ENCODE measurements around the gene ZBTB20.

The ZBTB20 gene

DNA sequence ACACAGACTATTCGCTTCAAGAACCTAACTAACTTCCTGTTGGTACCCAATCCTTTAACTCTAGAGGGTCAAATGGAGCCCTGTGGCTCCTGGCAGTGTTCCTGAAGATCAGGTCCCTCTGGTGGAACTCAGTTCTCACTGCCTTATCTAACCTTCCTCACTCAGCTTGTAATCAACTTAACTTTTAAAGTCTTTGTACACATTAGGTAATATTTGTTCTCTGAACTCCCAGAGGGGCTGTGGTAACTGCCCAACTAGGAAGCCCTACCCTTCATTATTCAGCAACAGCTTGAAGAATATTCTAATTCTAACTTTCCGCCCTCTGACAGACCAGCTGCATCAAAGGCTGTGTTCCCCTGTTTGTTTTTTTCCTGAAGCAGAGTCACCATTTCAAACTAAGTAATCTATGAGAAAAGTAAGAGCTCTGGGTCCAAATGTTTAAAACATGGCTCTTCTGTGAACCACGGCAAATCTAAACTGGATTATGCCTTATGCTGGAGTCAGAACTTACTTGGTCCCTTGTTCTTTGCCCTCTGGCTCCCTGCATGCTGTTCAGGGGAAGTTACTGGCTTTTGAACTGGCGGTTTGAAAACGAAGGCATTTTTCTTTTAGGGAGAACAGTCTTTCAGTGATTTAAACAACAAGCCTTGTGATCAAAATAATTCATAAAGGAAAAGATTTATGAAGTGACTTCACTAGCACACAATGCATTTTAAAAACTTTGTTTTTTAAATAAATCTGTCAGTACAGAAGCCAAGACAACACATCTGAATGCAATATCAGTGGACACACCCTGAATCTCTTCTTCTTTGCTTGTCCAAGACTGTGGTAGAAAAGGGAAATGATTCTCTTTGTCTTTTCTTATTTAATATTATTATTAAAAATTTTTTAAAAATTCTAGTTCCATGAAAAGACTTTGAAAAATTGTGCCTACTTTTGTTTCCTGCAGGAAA is 487.7 kb downstream of the ZBTB20 start:
- Histone ChIP-seq H3K4me1 (ENCODE audit: control insufficient read depth, insufficient read depth, low read length) (no peaks in the 10 kb centered on the region), H3K27ac (ENCODE audit: low read length) (no peak overlapping the region), H3K27me3 (ENCODE audit: control insufficient read depth, insufficient read depth, low read length) (no peaks in the 10 kb centered on the region), H3K9me3 (ENCODE audit: control insufficient read depth, insufficient read depth, low read length) (no peaks in the 10 kb centered on the region), H3K4me3 (ENCODE audit: low read length) (no peak overlapping the region), H3K36me3 (ENCODE audit: control insufficient read depth, insufficient read depth, low read length) (no peaks in the 10 kb centered on the region)
- no peak for DNase-seq (ENCODE audit: low read depth, low spot score)
- no CpG with 5 or more reads among the region's 5 CpGs for WGBS (ENCODE audit: insufficient coverage, insufficient read length)

DNA sequence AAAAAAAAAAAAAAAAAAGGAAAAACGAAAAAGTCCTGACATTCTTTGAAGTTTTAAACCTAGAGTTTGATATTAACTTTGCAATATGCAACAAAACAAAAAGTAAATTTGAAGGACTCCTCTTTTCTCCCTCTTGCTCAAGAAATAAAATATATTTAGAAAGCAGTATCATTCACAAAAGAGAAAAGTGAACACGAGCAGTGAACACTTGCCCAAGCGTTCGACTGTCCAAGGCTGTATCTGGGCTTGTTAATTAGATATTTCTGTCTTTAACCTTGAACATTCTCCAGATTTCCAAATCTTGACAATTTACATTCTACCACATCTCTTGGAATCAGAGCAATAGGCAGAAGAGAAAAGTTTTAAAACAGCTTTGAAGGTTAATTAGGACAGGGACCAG is 495.5 kb downstream of the ZBTB20 start:
- DNase-seq (ENCODE audit: low read depth, low spot score), result no peak
- no peaks in the 10 kb centered on the region for H3K27me3 ChIP-seq (ENCODE audit: control insufficient read depth, insufficient read depth, low read length)
- no CpG with 5 or more reads among the region's 4 CpGs for WGBS (ENCODE audit: insufficient coverage, insufficient read length)

DNA sequence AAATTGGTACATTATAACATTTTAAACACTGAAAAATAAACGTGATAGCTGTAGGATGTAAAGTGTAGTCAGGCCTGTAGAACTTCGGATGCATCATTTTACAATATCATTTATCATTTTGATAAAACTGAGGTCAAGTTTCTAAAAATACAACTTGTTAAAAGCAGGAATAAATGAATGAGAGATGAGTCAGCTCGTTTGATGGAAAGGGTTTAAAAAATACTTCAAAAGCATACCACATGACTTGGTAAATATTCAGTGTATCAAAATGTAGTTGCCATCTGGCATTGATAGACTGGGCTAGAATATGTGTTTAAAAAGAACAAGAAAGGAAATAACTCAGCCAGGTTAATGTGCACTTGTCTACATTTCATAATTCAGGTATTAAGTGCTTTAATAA is 496.3 kb downstream of the ZBTB20 start:
- no peak overlapping the region for H3K27ac ChIP-seq (ENCODE audit: low read length)

More for the DNA sequence above, 495.5 kb downstream of the ZBTB20 start:
- Histone ChIP-seq H3K27ac (ENCODE audit: low read length) (no peak overlapping the region), H3K9me3 (ENCODE audit: control insufficient read depth, insufficient read depth, low read length) (no peaks in the 10 kb centered on the region), H3K4me3 (ENCODE audit: low read length) (no peak overlapping the region), H3K36me3 (ENCODE audit: control insufficient read depth, insufficient read depth, low read length) (no peaks in the 10 kb centered on the region), H3K4me1 (ENCODE audit: control insufficient read depth, insufficient read depth, low read length) (no peaks in the 10 kb centered on the region)

DNA sequence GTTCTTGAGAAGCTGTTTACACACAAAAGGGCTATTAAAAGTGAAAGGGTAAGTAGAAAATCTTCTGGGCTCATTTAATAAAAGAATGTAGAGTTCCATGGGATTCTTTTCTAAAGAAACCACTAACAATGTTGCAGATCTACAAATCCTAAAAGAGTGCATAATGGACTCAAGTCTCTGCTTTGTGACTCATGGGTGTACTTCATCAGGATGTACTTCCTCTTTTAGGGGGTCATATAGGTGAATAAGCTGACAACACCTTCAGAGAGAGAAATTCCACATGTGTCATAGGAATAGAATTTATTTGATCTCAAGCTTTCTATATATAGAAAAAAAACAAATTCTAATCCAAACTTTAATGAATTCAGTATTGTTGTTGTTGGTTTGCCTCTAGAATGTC is 497.8 kb downstream of the ZBTB20 start:
- H3K4me3 ChIP-seq (ENCODE audit: low read length), result no peak overlapping the region
- H3K36me3 ChIP-seq (ENCODE audit: control insufficient read depth, insufficient read depth, low read length), result no peaks in the 10 kb centered on the region
- H3K27ac ChIP-seq (ENCODE audit: low read length), result no peak overlapping the region
- no peaks in the 10 kb centered on the region for H3K4me1 ChIP-seq (ENCODE audit: control insufficient read depth, insufficient read depth, low read length)
- no peaks in the 10 kb centered on the region for H3K9me3 ChIP-seq (ENCODE audit: control insufficient read depth, insufficient read depth, low read length)
- no peaks in the 10 kb centered on the region for H3K27me3 ChIP-seq (ENCODE audit: control insufficient read depth, insufficient read depth, low read length)
- no peak for DNase-seq (ENCODE audit: low read depth, low spot score)

More for the DNA sequence above, 496.3 kb downstream of the ZBTB20 start:
- Histone ChIP-seq H3K9me3 (ENCODE audit: control insufficient read depth, insufficient read depth, low read length) (no peaks in the 10 kb centered on the region), H3K4me1 (ENCODE audit: control insufficient read depth, insufficient read depth, low read length) (no peaks in the 10 kb centered on the region), H3K4me3 (ENCODE audit: low read length) (no peak overlapping the region), H3K27me3 (ENCODE audit: control insufficient read depth, insufficient read depth, low read length) (no peaks in the 10 kb centered on the region), H3K36me3 (ENCODE audit: control insufficient read depth, insufficient read depth, low read length) (no peaks in the 10 kb centered on the region)
- WGBS (ENCODE audit: insufficient coverage, insufficient read length), result no CpG with 5 or more reads among the region's 3 CpGs
- no peak for DNase-seq (ENCODE audit: low read depth, low spot score)

DNA sequence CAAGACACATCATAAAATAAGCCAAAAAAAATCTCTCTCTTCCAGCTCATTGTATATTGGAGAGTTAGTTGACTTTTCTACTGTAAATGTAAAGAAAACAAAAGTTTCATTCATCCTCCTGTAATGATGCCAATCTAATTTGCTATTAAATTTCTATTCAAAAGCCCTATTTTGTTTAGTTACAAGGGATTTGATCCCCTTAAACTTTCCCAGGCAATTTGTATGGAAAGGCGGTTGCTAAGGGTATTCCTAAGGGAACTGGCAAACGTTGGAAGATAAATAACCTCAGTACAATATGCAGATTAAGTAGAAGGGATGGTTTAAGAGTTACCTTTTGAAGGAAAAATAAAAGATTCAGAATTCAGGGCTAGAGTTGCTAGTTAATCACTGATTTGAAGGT is 500.6 kb downstream of the ZBTB20 start:
- H3K27me3 ChIP-seq (ENCODE audit: control insufficient read depth, insufficient read depth, low read length), result no peaks in the 10 kb centered on the region
- no peaks in the 10 kb centered on the region for H3K36me3 ChIP-seq (ENCODE audit: control insufficient read depth, insufficient read depth, low read length)
- no CpG with 5 or more reads among the region's 2 CpGs for WGBS (ENCODE audit: insufficient coverage, insufficient read length)
- no peaks in the 10 kb centered on the region for H3K4me1 ChIP-seq (ENCODE audit: control insufficient read depth, insufficient read depth, low read length)
- no peak overlapping the region for H3K27ac ChIP-seq (ENCODE audit: low read length)
- no peaks in the 10 kb centered on the region for H3K9me3 ChIP-seq (ENCODE audit: control insufficient read depth, insufficient read depth, low read length)
- DNase-seq (ENCODE audit: low read depth, low spot score), result no peak
- no peak overlapping the region for H3K4me3 ChIP-seq (ENCODE audit: low read length)

DNA sequence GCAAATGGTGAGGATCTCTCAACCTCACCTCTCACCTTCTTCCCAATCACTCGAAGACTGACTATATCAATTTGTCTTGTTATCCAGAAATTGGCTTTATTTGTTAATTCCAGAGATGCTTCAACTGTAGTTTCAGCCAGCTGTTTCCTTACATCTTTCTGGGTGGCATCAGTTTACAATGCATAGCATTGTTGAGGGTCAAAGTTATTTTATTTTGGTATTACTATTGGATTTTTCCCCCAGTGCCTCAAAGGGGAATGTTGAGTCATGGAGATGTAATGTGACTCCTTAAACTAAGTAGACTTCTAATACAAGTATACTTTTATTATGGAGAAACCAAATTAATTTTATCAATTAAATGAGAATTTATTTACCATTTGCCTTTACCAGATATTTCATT is 501.7 kb downstream of the ZBTB20 start:
- no peak for DNase-seq (ENCODE audit: low read depth, low spot score)
- Histone ChIP-seq H3K4me1 (ENCODE audit: control insufficient read depth, insufficient read depth, low read length) (no peaks in the 10 kb centered on the region), H3K9me3 (ENCODE audit: control insufficient read depth, insufficient read depth, low read length) (no peaks in the 10 kb centered on the region), H3K27me3 (ENCODE audit: control insufficient read depth, insufficient read depth, low read length) (no peaks in the 10 kb centered on the region), H3K4me3 (ENCODE audit: low read length) (no peak overlapping the region), H3K36me3 (ENCODE audit: control insufficient read depth, insufficient read depth, low read length) (no peaks in the 10 kb centered on the region), H3K27ac (ENCODE audit: low read length) (no peak overlapping the region)
- no CpG with 5 or more reads among the region's 1 CpG for WGBS (ENCODE audit: insufficient coverage, insufficient read length)

DNA sequence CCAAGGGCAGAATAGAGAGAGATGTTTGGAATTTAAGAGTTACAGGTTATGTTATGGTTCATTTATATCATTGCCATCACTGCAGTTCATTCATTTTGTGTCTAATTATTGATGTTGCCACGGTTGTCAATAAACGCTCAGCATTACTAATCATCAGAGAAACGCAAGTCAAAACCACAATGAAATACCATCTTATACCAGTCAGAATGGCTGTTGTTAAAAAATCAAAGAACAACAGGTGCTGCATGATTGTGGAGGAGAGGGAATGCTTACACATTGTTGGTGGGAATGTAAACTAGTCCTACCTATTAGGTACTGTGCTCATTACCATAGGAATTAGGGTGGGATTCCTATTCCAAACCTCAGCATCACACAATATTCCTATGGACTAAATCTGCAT is 502.7 kb downstream of the ZBTB20 start:
- H3K4me1 ChIP-seq (ENCODE audit: control insufficient read depth, insufficient read depth, low read length), result no peaks in the 10 kb centered on the region
- DNase-seq (ENCODE audit: low read depth, low spot score), result no peak
- H3K27me3 ChIP-seq (ENCODE audit: control insufficient read depth, insufficient read depth, low read length), result no peaks in the 10 kb centered on the region
- no peak overlapping the region for H3K4me3 ChIP-seq (ENCODE audit: low read length)
- H3K36me3 ChIP-seq (ENCODE audit: control insufficient read depth, insufficient read depth, low read length), result no peaks in the 10 kb centered on the region
- no peak overlapping the region for H3K27ac ChIP-seq (ENCODE audit: low read length)
- H3K9me3 ChIP-seq (ENCODE audit: control insufficient read depth, insufficient read depth, low read length), result no peaks in the 10 kb centered on the region
- no CpG with 5 or more reads among the region's 3 CpGs for WGBS (ENCODE audit: insufficient coverage, insufficient read length)

DNA sequence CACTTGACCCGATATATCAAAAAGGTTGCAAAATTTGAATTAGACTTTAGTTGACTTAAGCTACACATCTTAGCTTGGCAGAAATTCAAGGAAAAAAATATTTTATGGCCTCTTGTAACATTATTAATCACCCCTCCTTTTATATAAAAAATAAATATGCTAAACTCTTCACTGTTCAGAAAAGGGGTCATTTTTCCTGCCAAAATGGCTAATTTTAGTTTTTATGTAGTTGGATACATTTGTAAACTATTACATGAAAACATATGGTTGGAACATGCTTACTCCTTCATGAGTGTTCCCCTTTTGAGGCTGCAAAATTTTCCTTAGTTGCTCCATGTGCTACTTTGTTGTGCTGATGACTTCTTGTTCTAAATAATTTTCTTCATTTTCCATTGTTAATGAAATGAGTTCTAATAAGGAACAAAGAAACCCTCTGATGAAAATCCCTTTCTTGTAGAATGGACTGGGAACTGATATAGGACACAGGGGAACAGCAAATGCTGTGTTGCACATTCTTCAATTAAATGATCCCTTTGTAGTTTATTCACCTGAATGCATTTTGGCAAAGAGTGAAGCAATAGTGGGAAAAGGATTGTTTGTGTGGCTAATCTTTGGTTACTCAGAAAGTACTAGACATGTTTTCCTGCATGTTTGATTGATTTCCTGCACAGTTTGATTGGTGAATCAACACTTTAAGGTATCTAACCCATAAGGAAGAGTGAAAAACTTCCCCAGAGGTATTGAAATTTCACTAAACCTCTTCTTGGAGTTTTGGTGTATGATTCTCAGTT is 503.9 kb downstream of the ZBTB20 start:
- no peak for DNase-seq (ENCODE audit: low read depth, low spot score)
- no CpG with 5 or more reads among the region's 1 CpG for WGBS (ENCODE audit: insufficient coverage, insufficient read length)
- no peak overlapping the region for H3K27ac ChIP-seq (ENCODE audit: low read length)
- H3K27me3 ChIP-seq (ENCODE audit: control insufficient read depth, insufficient read depth, low read length), result no peaks in the 10 kb centered on the region
- H3K36me3 ChIP-seq (ENCODE audit: control insufficient read depth, insufficient read depth, low read length), result no peaks in the 10 kb centered on the region
- no peak overlapping the region for H3K4me3 ChIP-seq (ENCODE audit: low read length)
- no peaks in the 10 kb centered on the region for H3K9me3 ChIP-seq (ENCODE audit: control insufficient read depth, insufficient read depth, low read length)
- no peaks in the 10 kb centered on the region for H3K4me1 ChIP-seq (ENCODE audit: control insufficient read depth, insufficient read depth, low read length)

DNA sequence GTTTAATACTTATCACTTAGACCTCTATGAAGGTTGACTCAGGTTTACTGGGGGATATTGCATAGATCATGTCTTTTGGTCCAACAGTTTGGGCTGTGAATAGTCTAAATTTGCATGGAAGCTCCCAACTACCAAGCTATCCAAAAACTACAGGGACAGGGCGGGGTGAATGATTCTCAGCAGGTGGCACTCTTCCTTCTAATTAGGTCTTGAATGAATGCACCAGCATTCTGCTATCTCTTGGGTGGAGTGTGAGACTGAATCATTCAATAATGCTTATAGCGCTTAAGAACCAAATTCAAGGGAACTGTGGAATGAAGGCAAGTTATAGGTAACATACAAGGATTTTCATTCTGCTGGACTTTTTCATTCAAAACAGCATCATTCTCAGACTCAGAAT is 507.0 kb downstream of the ZBTB20 start:
- no peaks in the 10 kb centered on the region for H3K27me3 ChIP-seq (ENCODE audit: control insufficient read depth, insufficient read depth, low read length)
- H3K9me3 ChIP-seq (ENCODE audit: control insufficient read depth, insufficient read depth, low read length), result no peaks in the 10 kb centered on the region
- no peak overlapping the region for H3K4me3 ChIP-seq (ENCODE audit: low read length)
- H3K27ac ChIP-seq (ENCODE audit: low read length), result no peak overlapping the region
- no peaks in the 10 kb centered on the region for H3K36me3 ChIP-seq (ENCODE audit: control insufficient read depth, insufficient read depth, low read length)
- no peak for DNase-seq (ENCODE audit: low read depth, low spot score)
- WGBS (ENCODE audit: insufficient coverage, insufficient read length), result no CpG with 5 or more reads among the region's 2 CpGs
- no peaks in the 10 kb centered on the region for H3K4me1 ChIP-seq (ENCODE audit: control insufficient read depth, insufficient read depth, low read length)

DNA sequence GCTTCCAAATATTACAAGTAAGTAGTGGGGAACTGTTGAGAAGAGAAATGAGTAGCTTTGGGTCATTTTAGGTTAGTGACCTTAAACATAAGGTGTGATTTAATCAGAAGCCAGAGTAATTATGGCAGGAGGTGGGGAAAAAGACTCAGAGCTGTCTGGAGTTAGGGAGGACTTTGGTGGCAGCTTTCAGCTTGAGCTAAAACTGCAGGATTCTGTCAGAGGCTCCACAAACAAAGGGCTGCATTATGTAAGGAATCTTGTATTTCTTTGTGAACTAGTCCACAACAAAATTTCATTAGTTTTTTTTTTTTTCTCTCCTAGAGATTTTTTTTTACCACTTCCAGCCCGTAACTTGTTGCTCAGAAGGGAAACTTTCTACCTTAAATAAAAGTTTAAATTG is 507.9 kb downstream of the ZBTB20 start:
- Histone ChIP-seq H3K27ac (ENCODE audit: low read length) (no peak overlapping the region), H3K9me3 (ENCODE audit: control insufficient read depth, insufficient read depth, low read length) (no peaks in the 10 kb centered on the region), H3K4me1 (ENCODE audit: control insufficient read depth, insufficient read depth, low read length) (no peaks in the 10 kb centered on the region), H3K4me3 (ENCODE audit: low read length) (no peak overlapping the region), H3K36me3 (ENCODE audit: control insufficient read depth, insufficient read depth, low read length) (no peaks in the 10 kb centered on the region), H3K27me3 (ENCODE audit: control insufficient read depth, insufficient read depth, low read length) (no peaks in the 10 kb centered on the region)
- WGBS (ENCODE audit: insufficient coverage, insufficient read length), result no CpG with 5 or more reads among the region's 1 CpG
- DNase-seq (ENCODE audit: low read depth, low spot score), result no peak
